GM19455 (cell line): ENCODE measurements around the gene NCOA3.
"Not testable (repeated sequence)": the region's sequence is repeated elsewhere in the genome, so short reads cannot be mapped to it uniquely, and the experiment has no call there.

Experiments
- ATAC-seq: cut with Tn5 transposase; IDR thresholded peaks from one replicate; pipeline ENCODE4 v1.9.1; 2021; ENCODE audit not compliant: unreplicated experiment

The NCOA3 gene

DNA sequence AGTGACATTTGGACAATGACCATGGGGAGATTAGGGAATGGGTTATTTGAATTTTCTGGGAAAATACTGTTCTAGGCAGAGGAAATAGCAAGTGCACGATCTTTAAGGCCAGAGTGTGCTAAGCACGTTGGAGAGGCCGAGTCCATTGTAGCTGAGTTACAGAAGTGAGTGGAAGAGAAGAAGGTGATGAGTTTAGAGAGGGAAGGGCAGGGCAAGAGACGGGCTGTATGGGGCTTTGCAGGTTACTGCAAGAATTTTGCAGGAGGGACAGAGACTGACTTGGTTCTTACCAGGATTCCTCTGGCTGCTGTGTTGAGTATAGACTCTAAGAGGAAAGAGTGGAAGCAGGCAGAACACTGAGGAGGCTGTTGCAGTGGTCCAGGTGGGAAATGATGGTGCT is 1.1 kb upstream of the NCOA3 start:
- no peak for ATAC-seq

DNA sequence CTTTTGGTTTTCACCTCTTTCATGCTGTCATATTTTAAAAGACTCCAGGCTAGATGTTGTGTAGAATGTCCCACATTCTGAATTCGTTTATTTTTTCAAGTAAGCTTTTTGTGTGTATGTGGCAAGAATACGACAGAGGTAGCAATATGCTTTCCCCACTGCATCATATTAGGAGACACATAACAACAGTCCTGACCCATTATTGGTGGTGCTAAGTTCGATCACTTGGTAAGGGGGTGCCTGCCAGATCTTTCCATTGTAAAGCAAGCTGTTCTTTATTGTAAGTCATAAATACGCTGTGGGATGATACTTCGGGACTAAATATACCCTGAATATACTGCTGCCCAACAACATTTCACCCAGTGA is 588 bp upstream of the NCOA3 start:
- ATAC-seq = no peak

DNA sequence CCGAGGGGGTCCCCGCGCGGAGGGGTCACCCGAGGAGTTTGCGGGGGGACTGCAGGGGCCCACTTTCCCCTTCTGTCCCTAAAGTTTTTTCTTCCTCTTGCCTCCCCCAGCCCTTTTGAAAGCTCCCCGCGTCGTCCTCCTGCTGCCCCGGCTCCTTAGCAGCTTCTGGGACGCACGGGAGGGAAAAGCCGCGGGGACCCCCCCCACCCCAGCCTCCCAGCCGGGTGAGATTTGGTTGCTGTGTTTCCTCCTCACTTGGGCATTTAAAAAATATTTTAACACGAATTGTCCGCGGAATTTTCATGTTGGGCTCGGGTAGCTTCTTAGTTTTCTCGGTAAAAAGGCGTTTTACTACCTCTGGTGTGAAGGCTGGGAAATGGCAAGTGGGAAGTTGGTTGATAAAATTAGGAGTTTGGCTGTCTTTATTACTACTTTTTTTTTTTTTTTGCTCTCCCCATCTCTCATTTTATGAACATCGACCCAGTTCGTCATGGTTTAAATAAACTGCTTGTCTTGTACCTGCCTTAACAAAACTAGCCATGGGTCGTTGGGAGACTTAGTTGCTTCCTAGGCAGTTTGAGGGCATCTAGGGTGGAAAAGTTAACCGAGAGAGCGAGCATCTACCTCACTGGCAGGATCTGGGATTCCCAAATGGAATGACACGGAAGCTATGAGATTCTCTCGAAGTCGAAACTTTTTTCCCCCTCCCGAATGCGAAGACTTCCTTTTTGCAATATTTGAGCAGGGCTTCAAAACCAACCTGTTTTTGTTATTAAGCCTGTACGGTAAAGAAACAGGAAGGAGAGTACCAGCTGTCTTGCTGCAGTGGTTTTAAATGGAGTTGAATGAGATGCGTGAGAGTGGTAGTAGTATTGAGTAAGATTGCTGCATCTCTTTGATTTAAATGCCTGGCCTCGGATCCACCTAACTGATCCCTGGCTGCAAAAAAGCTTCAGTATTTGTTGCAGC is 868 bp downstream of the NCOA3 start:
- ATAC-seq = no peak

DNA sequence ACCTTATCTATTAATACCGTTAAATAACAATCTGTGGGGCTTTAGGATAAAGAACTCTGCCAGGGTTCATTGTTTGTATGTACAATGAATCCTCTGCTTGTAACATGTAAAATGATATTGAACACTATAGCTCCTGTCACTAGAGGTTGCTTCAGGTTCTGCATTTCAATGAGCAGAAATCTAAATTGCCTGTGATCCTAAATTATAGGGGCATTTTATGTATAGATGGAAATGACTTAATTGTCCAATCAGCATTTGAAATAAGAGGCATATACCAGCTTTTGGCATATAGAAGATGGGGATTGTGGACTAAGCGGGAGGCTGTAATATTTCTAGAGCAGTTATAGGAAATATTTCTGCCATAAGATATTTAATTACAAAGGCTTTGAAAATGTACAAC is 2.0 kb downstream of the NCOA3 start:
- ATAC-seq = no peak

DNA sequence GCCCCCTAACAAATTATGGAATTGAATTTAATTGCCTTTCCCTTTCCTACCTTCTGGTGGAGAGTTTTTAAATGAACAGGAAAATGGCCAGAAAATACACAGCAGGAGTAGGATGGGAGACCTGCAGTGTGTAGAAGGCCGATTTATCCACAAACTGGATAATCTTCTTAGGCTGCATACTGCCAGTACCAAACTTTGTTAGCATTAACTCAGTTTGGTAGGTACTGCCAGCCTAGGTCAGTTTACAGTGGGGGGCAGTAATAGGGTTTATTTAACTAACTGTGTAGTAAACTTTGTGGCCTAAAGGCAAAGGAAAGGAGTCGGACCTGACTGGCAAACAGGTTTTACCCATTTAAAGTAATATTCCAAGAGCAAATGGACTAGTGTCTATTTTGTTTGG is 4.6 kb downstream of the NCOA3 start:
- ATAC-seq = no peak

DNA sequence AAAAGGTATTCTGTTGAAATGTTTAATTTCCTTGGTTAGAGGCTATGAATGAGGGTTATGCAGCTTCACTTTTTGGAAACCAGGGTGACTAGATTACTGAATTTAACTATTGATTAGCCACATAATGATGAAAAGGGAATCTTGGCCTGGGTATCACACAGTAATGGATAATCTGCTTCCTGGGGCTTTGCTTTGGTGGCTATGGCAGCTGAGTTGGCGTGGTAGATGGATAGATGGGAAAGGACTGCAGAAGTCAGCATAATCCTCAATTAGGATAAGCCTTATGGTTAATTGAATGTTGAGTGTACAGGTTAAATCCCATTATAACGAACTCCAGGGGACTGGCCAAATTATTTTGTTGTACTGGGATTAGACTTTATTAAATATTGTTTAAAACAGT is 5.2 kb downstream of the NCOA3 start:
- ATAC-seq = no peak

DNA sequence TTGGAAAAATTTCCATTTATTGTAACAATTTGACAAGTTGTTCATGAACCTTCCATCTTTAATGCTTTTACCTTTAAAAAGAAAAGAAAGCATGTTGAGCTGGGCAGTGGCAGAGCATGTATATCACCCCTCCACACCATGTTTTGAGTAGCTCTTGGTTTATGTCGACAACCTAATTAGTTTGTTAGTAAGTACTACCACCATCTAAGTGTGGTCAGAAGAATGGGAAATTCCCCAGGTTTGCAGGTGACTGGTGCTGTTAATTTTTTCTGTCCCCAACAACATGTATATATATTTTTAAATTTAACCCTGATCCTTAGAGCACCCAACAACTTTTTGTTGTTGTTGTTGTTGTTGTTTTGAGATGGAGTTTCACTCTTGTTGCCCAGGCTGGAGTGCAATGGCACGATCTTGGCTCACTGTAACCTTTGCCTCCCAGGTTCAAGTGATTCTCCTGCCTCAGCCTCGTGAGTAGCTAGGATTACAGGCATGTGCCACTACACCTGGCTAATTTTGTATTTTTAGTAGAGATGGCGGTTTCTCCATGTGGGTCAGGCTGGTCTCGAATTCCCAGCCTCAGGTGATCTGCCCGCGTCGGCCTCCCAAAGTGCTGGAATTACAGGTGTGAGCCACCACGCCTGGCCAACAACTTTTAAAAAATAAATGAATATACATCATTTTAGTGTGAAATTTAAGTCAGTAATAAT is 5.7 kb downstream of the NCOA3 start:
- ATAC-seq = not testable (repeated sequence)

DNA sequence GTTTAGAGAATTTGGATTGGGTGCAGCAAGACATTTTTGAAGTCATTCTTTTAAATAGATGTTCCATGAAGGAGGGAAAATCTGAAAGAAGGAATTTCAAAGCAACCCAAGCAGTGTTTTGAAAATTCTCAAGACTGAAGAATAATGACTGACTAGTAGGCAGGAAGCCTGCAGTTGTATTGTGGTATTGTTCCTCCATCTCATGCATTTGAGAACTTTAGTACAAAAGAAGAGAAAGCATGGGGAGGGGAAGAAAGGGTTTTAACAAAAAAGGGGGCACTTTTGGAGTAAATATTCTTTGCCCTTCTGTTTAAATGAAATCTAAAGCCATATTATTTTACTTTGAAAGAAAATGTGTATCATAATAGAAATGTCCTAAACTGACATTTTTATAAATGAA is 6.6 kb downstream of the NCOA3 start:
- no peak for ATAC-seq

DNA sequence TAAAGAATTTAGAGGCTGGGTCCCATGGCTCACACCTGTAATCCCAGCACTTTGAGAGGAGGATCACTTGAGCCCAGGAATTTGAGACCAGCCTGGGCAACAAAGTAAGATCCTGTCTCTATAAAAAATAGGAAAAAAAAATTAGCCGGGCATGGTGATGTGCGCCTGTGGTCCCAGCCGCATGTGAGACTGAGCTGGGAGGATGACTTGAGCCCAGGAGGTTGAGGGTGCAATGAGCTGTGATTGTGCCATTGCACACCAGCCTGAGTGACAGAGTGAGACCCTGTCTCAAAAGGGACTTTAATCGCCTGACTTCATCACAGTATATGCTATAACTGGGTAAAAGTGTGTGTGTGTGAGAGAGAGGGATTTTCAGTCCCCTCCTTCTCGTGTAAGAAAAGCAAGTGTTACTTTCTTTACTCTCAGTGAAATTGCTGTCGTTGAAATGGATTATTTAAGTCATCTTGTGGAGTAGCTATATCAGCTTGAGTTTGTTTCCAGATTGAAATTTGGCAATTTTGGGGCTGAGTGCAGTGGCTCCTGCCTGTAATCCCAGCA is 7.5 kb downstream of the NCOA3 start:
- no peak for ATAC-seq

DNA sequence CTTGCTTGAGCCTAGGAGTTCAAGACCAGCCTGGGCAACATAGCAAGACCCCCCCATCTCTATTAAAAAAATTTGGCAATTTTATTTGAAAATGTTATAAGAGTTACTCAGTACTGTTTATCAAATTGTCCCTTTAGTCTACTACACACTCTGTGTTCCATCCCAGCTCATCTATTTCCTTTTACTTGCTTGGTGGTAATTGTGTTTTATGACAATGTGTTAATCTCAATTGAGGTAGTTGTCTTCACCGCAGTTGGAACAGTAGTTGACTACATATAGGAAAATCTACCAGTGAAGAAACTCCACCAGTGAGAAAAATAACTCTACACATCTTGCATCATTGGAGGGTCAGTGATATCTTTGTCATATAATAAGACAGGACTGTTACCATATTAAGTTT is 8.0 kb downstream of the NCOA3 start:
- no peak for ATAC-seq

DNA sequence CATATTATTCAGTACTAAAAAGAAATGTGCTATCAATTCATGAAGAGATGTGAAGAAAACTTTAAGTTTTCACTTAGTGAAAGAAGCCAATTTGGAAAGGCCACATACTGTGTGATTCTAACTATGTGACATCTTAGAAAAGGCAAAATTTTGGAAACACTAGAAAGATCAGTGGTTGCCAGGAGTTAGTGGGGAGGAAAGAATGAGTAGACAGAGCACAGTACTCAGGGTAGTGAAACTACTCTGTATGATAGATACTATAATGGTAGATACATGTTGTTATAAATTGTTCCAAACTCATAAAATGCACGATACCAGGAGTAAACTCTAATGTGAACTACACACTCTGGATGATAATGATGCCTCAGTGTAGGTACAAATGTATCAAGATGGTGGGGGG is 14.2 kb downstream of the NCOA3 start:
- ATAC-seq = no peak

DNA sequence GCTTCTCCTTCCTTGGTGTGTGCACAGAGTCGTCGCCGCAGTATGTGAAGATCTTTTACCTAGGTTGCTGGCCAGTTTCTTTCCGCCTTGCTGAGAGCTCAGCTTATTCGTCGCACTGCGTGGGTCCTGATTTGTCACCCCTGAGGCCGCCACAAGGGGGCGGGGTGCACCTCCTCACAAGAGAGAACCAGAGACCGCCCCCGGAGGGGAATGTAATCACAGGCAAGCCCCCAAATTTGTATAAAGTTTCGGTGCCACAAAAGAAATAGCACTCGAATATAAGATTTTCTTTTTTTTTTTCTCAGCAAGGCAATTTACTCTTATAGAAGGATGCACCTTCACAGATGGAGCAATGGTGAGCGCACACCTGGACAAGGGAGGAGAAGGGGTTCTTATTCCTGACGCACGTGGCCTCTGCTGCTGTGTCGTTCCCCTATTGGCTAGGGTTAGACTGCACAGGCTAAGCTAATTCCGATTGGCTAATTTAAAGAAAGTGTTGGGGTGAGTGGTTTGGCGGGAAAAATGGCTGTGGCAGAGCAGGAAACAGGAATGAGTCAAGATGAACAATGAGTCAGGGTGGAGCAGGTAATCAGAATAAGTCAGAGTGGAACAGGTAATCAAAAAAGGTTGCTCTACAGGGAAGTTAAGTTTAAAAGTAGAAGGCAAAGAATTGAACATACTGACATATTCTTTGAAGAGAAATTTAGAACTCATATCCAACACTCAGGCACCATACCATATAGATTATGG is 19.5 kb downstream of the NCOA3 start:
- no peak for ATAC-seq

DNA sequence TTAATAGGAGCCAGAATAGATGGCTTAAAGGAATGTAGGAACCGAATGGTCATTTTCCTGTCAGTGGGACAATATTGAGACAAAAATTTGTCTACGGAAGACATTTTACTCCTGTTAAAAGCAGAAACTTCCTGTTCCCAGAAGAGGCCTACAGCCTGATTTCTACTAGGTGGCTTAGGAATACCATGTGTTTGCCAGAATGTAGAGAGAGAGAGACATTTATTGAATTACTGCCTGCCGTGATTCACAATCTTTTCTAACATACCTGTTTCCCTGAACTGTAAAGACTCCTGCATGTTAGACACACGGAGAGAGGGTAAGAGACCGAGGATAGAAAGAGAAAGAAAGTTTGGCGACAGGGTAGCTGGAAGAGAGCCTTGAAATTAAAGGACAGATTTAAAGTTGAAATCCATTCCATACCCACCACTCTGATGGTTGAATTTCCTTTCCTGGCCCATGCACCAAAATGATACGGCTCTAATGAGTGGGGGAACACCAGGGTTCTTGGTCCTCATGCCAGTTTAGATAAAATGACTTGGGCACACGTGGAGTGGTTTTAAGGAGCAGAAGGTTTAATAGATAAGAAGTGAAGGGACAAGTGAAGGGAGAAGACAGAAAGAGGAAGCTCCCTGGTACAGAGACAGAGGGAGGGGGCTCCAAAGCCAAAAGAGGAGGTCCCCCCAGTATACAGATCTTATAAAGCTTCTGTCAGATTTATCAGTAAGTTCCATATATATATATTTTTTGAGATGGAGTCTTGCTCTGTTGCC is 22.5 kb downstream of the NCOA3 start:
- no peak for ATAC-seq

DNA sequence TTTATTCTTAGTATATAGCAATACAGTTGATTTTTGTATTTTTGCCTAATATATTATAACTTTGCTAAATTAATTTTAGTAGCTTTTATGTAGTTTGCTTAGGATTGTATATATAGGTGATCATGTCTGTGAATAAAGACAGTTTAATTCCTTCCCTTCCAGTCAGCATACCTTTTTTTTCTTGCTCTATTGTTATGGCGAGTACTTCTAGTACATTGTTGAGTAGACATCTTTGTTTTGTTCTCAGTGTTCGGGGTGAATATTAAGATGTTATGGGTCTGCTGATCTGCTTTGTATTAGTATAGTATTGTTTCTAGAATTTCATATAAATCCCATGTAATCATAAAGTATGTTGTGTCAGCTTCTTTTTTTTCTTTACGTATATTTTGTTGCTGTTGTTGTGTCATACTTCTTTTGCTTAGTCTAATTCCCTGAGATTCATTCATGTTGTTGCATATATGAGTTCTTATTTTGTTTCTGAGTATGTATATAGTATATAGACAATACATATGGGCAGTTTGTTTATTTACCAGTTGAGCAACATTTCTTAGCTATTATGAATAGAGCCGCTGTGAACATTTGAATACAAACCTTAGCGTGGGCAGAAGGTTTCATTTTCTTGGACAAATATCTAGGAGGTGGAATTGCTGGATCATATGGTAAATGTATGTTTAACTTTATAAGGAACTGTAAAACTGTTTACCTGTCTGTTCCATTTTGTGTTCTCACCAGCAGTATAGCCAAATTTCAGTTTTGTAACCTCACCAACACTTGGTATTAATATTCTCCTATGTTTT is 25.5 kb downstream of the NCOA3 start:
- no peak for ATAC-seq

DNA sequence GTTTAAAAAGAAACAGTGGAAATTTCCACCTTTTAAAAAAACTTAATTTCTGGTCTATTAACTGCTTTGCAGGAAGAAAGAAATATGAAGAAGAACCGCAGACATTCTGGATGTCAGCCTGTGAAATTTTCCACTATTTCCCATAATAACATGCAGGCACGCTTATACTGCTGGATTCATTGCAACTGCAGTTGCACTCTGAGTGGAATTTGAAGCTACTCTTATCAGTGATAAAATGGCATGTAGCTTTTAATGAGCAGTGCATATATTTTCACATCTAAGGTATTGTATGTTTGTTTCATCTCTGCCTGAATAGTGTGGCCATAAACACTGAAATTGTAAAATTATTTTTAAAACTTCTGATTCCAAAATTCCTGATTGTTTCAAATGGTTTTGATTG is 28.2 kb downstream of the NCOA3 start:
- ATAC-seq = no peak

DNA sequence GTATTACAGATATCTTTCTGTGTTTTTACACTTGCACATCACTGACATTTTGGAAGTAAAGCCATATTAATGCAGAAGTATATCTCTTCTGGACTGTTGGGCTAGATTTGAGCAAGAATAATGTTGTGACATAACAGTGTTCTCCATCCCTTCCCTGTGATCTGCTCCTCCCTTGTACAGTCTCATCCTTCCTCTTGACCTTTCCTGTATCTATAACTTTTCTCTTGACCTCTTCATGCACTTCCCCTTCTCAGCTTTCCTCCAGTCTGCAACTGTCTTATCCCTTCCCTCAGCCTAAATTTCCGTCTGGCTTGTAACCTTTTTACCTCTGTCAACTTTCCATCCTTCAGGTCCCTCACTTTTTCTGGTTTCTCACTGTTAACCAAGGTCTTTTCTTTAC is 29.8 kb downstream of the NCOA3 start:
- ATAC-seq = no peak

DNA sequence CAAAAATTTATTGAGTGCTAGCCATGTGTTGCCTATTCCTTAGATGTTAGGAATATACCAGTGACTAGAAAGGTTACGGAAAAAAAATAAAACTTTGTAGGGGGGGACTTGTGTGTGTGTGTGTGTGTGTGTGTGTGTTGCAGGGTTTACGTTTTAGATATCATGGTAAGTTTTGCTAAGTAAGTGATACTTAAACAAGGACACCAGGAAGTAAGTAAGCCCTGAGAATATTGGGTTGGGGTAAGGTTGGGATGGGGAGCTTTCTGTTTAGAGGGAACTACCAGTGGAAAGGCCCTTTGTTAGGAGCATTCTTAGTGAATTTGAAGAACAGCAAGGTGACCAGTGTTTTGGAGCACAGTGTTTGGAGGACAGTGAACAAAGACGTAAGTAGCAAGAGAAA is 30.3 kb downstream of the NCOA3 start:
- no peak for ATAC-seq

DNA sequence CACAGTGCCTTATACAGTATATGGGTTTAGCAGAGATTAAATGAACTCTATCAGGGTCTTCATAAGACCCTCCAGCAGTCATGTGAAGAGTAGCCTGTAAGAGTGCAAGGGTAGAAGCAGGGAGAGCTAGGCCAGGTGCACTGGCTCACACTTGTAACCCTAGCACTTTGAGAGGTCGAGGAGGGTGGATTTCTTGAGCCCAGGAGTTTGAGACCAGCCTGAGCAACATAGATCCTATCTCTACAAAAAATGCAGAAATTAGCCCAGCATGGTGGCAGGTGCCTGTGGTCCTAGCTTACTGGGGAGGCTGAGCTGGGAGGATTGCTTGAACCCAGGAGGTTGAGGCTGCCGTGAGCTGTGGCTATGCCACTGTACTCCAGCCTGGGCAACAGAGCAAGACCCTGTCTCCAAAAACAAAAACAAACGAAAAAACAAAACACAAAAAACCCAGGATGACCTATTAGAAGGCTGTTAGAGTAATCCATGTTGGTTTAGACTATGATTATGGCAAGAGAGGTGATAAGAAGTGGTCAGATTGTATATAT is 31.9 kb downstream of the NCOA3 start:
- ATAC-seq = no peak

DNA sequence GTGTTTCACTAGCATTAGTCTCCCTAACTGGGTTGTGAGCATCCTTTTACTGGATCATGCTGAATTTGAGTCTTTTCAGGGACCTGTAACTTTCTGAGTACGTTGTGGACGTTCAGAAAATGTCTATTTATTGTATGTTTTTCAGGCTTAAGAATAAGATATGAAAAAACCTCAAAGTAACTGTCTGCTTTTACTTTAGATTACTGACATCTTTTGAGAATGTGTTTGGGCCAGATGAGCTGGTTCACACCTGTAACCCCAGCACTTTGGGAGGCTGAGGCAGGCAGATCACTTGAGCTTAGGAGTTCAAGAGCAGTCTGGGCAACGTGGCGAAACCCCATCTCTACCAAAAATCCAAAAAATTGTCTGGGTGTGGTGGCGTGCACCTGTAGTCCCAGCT is 32.7 kb downstream of the NCOA3 start:
- no peak for ATAC-seq

DNA sequence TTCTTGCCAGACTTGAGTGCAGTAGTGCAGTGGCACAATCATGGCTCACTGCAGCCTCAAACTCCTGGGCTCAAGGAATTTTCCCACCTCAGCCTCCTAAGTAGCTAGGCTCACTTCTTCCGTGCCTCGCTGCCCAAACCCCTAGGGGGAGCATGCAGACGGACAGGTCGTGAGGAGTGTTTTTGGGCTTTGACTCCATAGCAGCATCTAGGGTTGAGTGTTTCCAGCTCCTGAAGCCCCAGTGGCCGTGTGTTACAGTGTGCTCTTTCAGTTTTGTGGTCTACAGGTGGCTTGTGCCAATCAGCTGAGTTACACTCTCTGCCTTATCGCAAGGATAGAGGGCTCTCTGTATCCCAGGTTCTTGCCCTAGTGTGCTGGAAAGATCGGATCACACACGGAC is 33.4 kb downstream of the NCOA3 start:
- no peak for ATAC-seq
